Fibroblast of upper back skin (primary cell): Measurements from ENCODE around the gene POU3F3.

Experiments
- DNase-seq: peaks from one replicate; pipeline ENCODE4 v3.0.0-alpha.2; 2013

The POU3F3 gene

GRCh38 chr2:104847586-104848160 lies 6.2 kb upstream of the POU3F3 start:
- DNase-seq, result no peak

- no peak for DNase-seq
These were observed 5.4 kb upstream of the POU3F3 start for GRCh38 chr2:104848526-104848925.

GRCh38 chr2:104849101-104849500 lies 4.8 kb upstream of the POU3F3 start:
- DNase-seq, result no peak

- peak; percentile 69 for DNase-seq
These were observed 4.2 kb upstream of the POU3F3 start for GRCh38 chr2:104849618-104850141.

- DNase-seq, result no peak
These were observed 3.3 kb upstream of the POU3F3 start for GRCh38 chr2:104850361-104851290.

- DNase-seq, result no peak
These were observed 2.4 kb upstream of the POU3F3 start for GRCh38 chr2:104851291-104852089.

- no peak for DNase-seq
These were observed 1.7 kb upstream of the POU3F3 start for GRCh38 chr2:104852090-104852666.

GRCh38 chr2:104854498-104855220 lies 744 bp downstream of the POU3F3 start:
- no peak for DNase-seq

- DNase-seq, result no peak
These were observed 1.5 kb downstream of the POU3F3 start for GRCh38 chr2:104855221-104856085.

- no peak for DNase-seq
These were observed 2.4 kb downstream of the POU3F3 start for GRCh38 chr2:104856086-104856972.

GRCh38 chr2:104856973-104857261 lies 3.0 kb downstream of the POU3F3 start:
- no peak for DNase-seq

- DNase-seq, result no peak
These were observed 3.5 kb downstream of the POU3F3 start for GRCh38 chr2:104857262-104858005.

GRCh38 chr2:104858006-104858978 lies 4.4 kb downstream of the POU3F3 start:
- no peak for DNase-seq

GRCh38 chr2:104859291-104859765 lies 5.4 kb downstream of the POU3F3 start:
- DNase-seq, result no peak

- DNase-seq, result no peak
These were observed 6.0 kb downstream of the POU3F3 start for GRCh38 chr2:104859766-104860450.

- no peak for DNase-seq
These were observed 6.5 kb downstream of the POU3F3 start for GRCh38 chr2:104860451-104860790.

- DNase-seq, result no peak
These were observed 7.6 kb downstream of the POU3F3 start for GRCh38 chr2:104861351-104862057.
